Kidney (tissue), 14 donors: Measurements from ENCODE around the gene NR2C2AP. TPM values are rescaled to one million over a fixed set of nuclear protein-coding genes. Genes with fewer than 3 reads are reported as not detected.
A peak's percentile ranks its signal among the peaks of the same experiment; 100 is the strongest.

Source experiments
- DNase-seq, 5 donors: peaks; one replicate each; pipeline ENCODE4 v3.0.0-alpha.2; 2013 to 2020
- FAIRE-seq: peaks from 2 replicates; lab custom pipeline; 2012; peaks lifted over from hg19 to GRCh38; lab: Jason Lieb, UNC
- H3K27ac ChIP-seq, 2 donors: one replicate each; pipeline ENCODE4 v1.7.0; 2013; ENCODE audit warnings: low read depth in 2 of 2, low read length in 2 of 2, inconsistent platforms in 1 of 2
- H3K27me3 ChIP-seq: one replicate; pipeline ENCODE4 v1.7.1; 2013; ENCODE audit warnings: low read length, inconsistent platforms; ENCODE audit not compliant: control insufficient read depth, insufficient read depth
- H3K36me3 ChIP-seq, 3 donors: one replicate each; pipeline versions ENCODE4 v1.7.0 to v1.7.1; 2013; ENCODE audit warnings: low read length in 3 of 3, control low read depth in 1 of 3, inconsistent platforms in 1 of 3; ENCODE audit not compliant: insufficient read depth in 3 of 3, control insufficient read depth in 2 of 3
- H3K4me1 ChIP-seq, 3 donors: one replicate each; pipeline versions ENCODE4 v1.7.0 to v1.7.1; 2013; ENCODE audit warnings: low read length in 3 of 3, inconsistent platforms in 1 of 3, low read depth in 1 of 3; ENCODE audit not compliant: control insufficient read depth in 2 of 3, insufficient read depth in 2 of 3
- H3K4me3 ChIP-seq, 3 donors: one replicate each; pipeline versions ENCODE4 v1.7.0 to v1.8.1; 2013; ENCODE audit warnings: low read length in 3 of 3, control low read depth in 1 of 3, inconsistent platforms in 1 of 3
- H3K9ac ChIP-seq, 3 donors: one replicate each; pipeline versions ENCODE4 v1.7.0 to v1.7.1; 2013; ENCODE audit warnings: low read length in 3 of 3, control low read depth in 1 of 3, inconsistent platforms in 1 of 3
- H3K9me3 ChIP-seq, 3 donors: one replicate each; pipeline versions ENCODE4 v1.7.0 to v1.7.1; 2013; ENCODE audit warnings: low read length in 3 of 3, control low read depth in 1 of 3, inconsistent platforms in 1 of 3; ENCODE audit not compliant: control insufficient read depth in 2 of 3, insufficient read depth in 1 of 3
- intact Hi-C: fragments of 100-400 bp; cut with DNase I; formaldehyde crosslinking; loops from one replicate; pipeline ENCODE4 v1.11.1; 2022
- polyA plus RNA-seq: library from polyadenylated mRNA; stranded (reverse); fragments of 350-450 nt; fragmentation: Illumina TruSeq; extraction: RNeasy Lipid Tissue Mini Kit (QIAGEN cat#74804); gene quantifications from one replicate; pipeline ENCODE4 v1.2.3, GENCODE V29; 2014; ENCODE audit warnings: low read depth, low replicate concordance; ENCODE audit not compliant: insufficient read depth
- total RNA-seq: library from RNA; stranded (reverse); fragmentation: NEBNext Ultra II Directional; extraction: Animal tissue kit (Norgen Biotek cat#: 25700); gene quantifications from one replicate; pipeline ENCODE4 v1.2.1, GENCODE V29; 2021
- TF ChIP-seq, protein P1 (sequence below): IDR thresholded peaks from 3 replicates; pipeline ENCODE4 v1.5.1; 2012; ENCODE audit warnings: mild to moderate bottlenecking, moderate library complexity, borderline replicate concordance; ENCODE audit not compliant: insufficient read depth; ENCODE audit errors: extremely low read depth
- donor health status: control.
- donor health status: control.
- donor health status: control.
- donor health status: control.
- donor health status: control.
- donor health status: DM: yes; HTN: yes; CAD: no.
- donor health status: Normal renal cell carcinoma (clear cell type).

The NR2C2AP gene
- total and polyA plus RNA-seq, 2 donors from 2014 or later, result 13.5 to 15.5 TPM

GRCh38 chr19:19185853-19186740 is 17.1 kb downstream of the NR2C2AP start:
- TF ChIP-seq, protein P1, sequence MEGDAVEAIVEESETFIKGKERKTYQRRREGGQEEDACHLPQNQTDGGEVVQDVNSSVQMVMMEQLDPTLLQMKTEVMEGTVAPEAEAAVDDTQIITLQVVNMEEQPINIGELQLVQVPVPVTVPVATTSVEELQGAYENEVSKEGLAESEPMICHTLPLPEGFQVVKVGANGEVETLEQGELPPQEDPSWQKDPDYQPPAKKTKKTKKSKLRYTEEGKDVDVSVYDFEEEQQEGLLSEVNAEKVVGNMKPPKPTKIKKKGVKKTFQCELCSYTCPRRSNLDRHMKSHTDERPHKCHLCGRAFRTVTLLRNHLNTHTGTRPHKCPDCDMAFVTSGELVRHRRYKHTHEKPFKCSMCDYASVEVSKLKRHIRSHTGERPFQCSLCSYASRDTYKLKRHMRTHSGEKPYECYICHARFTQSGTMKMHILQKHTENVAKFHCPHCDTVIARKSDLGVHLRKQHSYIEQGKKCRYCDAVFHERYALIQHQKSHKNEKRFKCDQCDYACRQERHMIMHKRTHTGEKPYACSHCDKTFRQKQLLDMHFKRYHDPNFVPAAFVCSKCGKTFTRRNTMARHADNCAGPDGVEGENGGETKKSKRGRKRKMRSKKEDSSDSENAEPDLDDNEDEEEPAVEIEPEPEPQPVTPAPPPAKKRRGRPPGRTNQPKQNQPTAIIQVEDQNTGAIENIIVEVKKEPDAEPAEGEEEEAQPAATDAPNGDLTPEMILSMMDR, result peak; percentile 45
- no peak overlapping the region for H3K9ac ChIP-seq
- H3K4me1 ChIP-seq, result peaks cover 0 to 13% (median 4%) of the 10 kb centered on the region in 3 donors
- FAIRE-seq (no peak), DNase-seq (peak in 2 of 5 donors; percentile 19 to 48)
- H3K27ac ChIP-seq, result no peak overlapping the region
- intact Hi-C loops, result no loop called here
- H3K9me3 ChIP-seq, result no peaks in the 10 kb centered on the region
- no peak overlapping the region for H3K4me3 ChIP-seq
- H3K27me3 ChIP-seq, result no peaks in the 10 kb centered on the region
- peaks cover 0 to 6% (median 0%) of the 10 kb centered on the region in 3 donors for H3K36me3 ChIP-seq

DNA sequence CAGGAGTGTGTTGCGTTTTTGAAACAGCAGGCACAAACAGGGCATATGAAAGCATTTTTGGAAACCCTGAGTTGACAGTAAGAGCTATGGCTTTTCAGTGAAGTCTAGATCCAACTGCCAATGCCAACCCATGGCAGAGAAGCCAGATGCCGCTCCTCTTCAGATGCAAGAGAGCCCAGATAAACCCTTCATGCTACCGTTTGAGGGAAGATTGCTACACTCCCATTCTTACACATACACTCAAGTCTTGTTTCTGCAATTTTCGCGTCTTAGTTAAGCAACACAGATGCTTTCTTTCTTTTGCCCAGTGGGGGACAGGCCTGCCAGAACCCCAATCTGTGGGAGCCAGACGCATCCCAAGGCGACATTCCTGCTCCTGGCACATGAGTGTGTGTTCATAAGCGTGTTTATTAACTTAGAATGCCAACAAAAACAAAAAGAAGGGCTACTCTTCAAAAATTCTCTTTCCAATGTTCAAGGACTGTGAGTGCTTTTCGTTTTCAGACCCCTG is 21.7 kb downstream of the NR2C2AP start:
- DNase-seq, result no peak
- Histone ChIP-seq H3K4me1 (no peaks in the 10 kb centered on the region), H3K4me3 (no peak overlapping the region), H3K9me3 (no peaks in the 10 kb centered on the region), H3K27ac (no peak overlapping the region), H3K27me3 (no peaks in the 10 kb centered on the region), H3K9ac (no peak overlapping the region), H3K36me3 (peaks cover 0 to 14% (median 8%) of the 10 kb centered on the region in 3 donors)
- intact Hi-C loops, result no loop called here
- no peak for FAIRE-seq
- TF ChIP-seq, protein P1, result no peak

GRCh38 chr19:19179548-19180441 is 23.4 kb downstream of the NR2C2AP start:
- FAIRE-seq (no peak), DNase-seq (no peak)
- Histone ChIP-seq H3K9ac (no peak overlapping the region), H3K27ac (no peak overlapping the region), H3K4me3 (no peak overlapping the region), H3K36me3 (peaks cover 0 to 14% (median 8%) of the 10 kb centered on the region in 3 donors), H3K4me1 (no peaks in the 10 kb centered on the region), H3K27me3 (no peaks in the 10 kb centered on the region), H3K9me3 (no peaks in the 10 kb centered on the region)
- TF ChIP-seq, protein P1, result no peak
- intact Hi-C loops, result no loop called here
